ENCODE data around the gene MBTPS1.

MBTPS1 gene

DNA sequence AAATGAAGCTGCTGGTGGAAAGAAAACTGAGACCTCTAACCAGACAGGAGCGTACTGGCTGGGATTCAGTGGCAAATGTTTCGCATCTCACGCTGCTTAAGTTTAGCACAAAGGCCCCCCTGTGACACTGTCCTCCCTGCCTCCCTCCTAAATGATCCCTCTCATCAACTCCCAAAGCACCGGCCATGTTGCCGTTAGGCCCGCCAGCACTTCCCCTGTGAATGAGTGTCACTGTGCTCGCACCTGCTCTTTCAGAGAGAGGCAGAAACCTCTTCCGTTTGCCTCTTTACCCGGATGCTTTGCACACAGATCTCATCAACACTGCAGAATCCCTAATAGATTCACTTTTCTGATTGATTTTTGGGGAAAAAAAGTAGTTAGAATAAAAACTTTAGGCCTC, 26.5 kb downstream of the MBTPS1 start:
- DNase-seq (ENCODE audit: low read depth) = no peak
- TF ChIP-seq, protein P1, sequence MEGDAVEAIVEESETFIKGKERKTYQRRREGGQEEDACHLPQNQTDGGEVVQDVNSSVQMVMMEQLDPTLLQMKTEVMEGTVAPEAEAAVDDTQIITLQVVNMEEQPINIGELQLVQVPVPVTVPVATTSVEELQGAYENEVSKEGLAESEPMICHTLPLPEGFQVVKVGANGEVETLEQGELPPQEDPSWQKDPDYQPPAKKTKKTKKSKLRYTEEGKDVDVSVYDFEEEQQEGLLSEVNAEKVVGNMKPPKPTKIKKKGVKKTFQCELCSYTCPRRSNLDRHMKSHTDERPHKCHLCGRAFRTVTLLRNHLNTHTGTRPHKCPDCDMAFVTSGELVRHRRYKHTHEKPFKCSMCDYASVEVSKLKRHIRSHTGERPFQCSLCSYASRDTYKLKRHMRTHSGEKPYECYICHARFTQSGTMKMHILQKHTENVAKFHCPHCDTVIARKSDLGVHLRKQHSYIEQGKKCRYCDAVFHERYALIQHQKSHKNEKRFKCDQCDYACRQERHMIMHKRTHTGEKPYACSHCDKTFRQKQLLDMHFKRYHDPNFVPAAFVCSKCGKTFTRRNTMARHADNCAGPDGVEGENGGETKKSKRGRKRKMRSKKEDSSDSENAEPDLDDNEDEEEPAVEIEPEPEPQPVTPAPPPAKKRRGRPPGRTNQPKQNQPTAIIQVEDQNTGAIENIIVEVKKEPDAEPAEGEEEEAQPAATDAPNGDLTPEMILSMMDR (conservative IDR thresholded peaks at IDR 0.05; ENCODE audit: low read length) = no peak

DNA sequence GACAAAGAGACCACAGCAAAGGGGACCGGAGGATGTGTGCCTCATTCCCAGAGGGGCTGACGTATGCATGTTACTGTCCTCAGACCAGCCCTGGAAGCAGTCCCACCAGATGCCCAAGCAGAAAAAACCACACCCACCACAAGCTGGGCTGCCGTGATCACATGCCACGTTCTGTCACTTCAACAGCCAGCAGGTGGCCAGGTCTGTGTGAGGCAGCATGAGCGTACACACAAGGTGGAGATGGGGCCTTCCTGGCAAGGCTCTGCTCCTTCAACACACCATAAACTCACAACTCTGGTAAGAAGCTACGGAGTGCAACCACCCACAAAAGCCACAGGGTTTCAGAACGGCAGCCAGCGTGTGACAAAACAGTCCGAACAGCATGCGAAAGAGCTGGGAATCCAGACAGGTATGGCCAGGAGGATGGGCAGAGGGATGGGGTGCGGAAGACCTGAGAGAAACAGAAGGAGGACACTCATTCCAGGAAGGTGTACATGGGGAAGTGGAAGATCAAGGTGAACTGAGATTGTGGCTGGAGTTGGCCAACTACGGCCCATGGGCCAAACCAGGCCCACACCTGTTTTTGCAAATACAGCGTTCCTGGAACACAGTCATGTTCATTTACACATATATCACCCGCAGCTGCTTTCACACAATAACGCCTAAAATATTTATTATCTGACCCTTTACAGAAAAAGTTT, 27.9 kb downstream of the MBTPS1 start:
- TF ChIP-seq, protein P1 (conservative IDR thresholded peaks at IDR 0.05; ENCODE audit: low read length) = no peak
- DNase-seq (ENCODE audit: low read depth) = peak; percentile 3
- H3K4me3 ChIP-seq (ENCODE audit: low read length) = no peak overlapping the region

More for the DNA sequence above, 26.5 kb downstream of the MBTPS1 start:
- no peak overlapping the region for H3K4me3 ChIP-seq (ENCODE audit: low read length)

DNA sequence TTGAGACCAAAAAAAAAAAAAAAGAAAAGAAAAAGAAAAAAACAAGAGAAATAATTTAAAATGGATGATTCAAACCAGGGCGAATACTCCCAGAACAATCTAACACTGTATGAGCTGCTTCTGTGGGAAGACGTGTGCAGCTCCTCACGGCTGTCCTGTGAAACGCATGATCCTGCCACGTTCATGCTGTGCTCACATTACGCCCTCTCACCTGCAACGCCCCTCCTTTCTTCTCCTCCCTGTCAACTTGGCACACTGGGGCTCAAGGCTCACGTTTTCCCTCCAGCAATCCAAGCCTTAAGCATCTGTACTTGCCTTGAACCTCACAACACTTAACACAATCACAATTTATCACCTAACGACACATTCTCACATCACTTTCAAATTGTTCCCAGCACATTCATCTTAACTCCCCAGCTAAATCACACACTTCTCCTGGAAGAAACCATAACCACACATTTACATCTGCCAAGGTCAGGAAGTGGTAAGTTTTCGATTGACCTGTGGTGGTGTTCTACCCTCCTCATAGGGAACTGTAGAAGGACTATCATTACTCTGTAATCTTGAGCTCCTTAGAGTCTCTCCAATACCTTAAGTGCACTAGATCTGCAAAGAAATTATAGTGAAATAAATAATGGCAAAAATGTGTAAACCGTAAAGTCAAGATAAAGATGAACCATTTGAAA, 29.1 kb downstream of the MBTPS1 start:
- H3K4me3 ChIP-seq (ENCODE audit: low read length) = no peak overlapping the region
- TF ChIP-seq, protein P1 (conservative IDR thresholded peaks at IDR 0.05; ENCODE audit: low read length) = no peak
- no peak for DNase-seq (ENCODE audit: low read depth)

DNA sequence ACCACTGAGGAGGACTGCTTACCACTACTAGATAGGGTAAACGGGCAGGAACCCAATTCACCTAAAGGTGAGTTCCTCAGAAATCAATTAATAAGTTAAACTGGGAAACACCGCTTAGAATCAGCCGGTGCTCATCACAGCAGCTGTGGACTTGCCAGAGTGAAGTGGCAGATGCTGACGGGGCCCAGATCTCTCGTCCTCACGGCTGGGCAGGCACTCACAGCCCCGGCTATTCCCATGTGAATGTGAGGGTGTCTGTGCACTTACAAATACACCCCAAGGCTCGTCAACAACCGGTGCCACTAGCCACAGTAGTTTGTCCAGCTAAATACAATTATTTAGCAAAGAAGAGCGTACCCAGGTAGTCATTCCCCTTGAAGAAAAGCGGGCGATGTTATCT, 29.7 kb downstream of the MBTPS1 start:
- no peak overlapping the region for H3K4me3 ChIP-seq (ENCODE audit: low read length)
- DNase-seq (ENCODE audit: low read depth) = no peak
- TF ChIP-seq, protein P1 (conservative IDR thresholded peaks at IDR 0.05; ENCODE audit: low read length) = no peak

DNA sequence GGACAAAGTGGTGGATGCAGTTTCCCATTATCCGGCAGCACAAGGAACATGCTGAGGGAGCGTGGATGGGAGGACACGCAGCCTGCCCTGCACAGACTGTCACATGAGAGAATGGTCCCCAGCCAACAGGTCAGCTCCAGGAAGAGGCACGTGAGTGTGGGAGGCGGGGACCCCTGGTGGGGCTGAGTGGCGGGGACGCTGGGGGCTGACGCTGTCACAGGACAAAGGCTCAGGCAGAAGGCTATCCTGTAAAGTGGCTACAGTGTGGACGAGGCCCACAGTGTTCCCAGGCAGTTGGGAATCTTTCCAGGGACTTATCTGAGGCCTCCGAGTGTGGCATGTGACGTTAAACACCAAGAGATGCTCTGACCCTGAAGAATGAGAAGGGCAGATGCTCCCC, 30.4 kb downstream of the MBTPS1 start:
- DNase-seq (ENCODE audit: low read depth) = no peak
- TF ChIP-seq, protein P1 (conservative IDR thresholded peaks at IDR 0.05; ENCODE audit: low read length) = no peak
- no peak overlapping the region for H3K4me3 ChIP-seq (ENCODE audit: low read length)

DNA sequence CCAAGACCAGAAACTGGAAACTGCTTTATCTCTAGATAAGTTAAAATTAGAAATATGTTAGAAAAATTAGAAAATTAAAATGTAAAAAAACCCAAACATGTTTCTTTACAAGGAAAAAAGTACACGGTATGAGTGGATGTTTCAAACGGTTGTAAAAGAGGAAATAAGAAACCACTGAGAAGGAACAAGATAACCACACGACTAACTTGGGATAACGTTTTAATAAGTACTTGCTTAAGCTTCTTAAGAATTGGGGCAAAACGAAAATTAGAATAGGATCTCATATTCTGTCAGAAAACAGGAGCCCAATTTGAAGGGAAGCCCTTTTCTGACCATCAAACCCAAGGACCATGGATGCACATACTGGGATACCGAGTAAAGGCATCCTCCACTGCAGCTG, 31.0 kb downstream of the MBTPS1 start:
- no peak overlapping the region for H3K4me3 ChIP-seq (ENCODE audit: low read length)
- TF ChIP-seq, protein P1 (conservative IDR thresholded peaks at IDR 0.05; ENCODE audit: low read length) = no peak
- DNase-seq (ENCODE audit: low read depth) = no peak

DNA sequence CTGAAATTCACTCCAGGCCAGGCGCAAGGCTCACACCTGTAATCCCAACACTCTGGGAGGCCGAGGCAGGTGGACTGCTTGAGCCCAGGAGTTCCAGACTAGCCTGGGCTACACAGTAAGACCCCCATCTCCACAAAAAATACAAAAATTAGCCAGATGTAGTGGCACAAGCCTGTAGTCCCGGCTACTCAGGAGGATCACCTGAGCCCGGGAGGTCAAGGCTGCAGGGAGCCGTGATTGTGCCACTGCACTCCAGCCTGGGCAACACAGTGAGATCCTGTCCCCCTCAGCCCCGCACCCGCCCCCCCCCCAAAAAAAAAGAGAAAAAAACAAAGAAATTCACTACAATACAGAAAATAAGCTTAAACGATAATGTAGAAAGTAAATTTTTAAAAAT, 31.5 kb downstream of the MBTPS1 start:
- TF ChIP-seq, protein P1 (conservative IDR thresholded peaks at IDR 0.05; ENCODE audit: low read length) = no peak
- no peak overlapping the region for H3K4me3 ChIP-seq (ENCODE audit: low read length)
- DNase-seq (ENCODE audit: low read depth) = no peak
